HepG2 (cell line): ENCODE measurements around the gene UTS2R. TPM values are rescaled to one million over a fixed set of nuclear protein-coding genes. Genes with fewer than 3 reads are reported as not detected.

ENCODE experiments used
- ATAC-seq: fragments of 200-7000 bp; cut with Tn5 transposase; 3 replicates; pipeline ENCODE4 v1.9.1; 2020; ENCODE audit warnings: mild to moderate bottlenecking, moderate library complexity
- BruUV-seq: library from RNA; stranded (reverse); fragments of 400-500 nt; replicated peaks from 2 replicates; lab custom pipeline; 2021; lab: Mats Ljungman, UMichigan
- CTCF ChIA-PET: fragments of 300-600 bp; formaldehyde crosslinking; extraction: SDS; loops from one replicate; lab custom pipeline; 2021; ENCODE audit warnings: low total read pairs, inconsistent platforms, low intra/inter-chr PET ratio; lab: Yijun Ruan, JAX
- POLR2A ChIA-PET: fragments of 350-600 bp; sonication (Branson Sonifier 250); formaldehyde crosslinking; loops from one replicate; lab custom pipeline; 2020; ENCODE audit warnings: antibody characterized with exemption, inconsistent platforms; lab: Yijun Ruan, JAX
- DNase-seq: peaks from one replicate; pipeline ENCODE4 v3.0.0-alpha.2; 2015; ENCODE audit warnings: low spot score
- FAIRE-seq: peaks from 3 replicates; lab custom pipeline; 2011; peaks lifted over from hg19 to GRCh38; lab: Jason Lieb, UNC
- H2AFZ ChIP-seq: one replicate; pipeline ENCODE4 v1.6.1; 2011; ENCODE audit warnings: low read length, inconsistent platforms
- H3K27ac ChIP-seq: fragments of 300-600 bp; 3 replicates; pipeline ENCODE4 v1.8.0; 2011; ENCODE audit warnings: mixed run types, mild to moderate bottlenecking, mixed read lengths, low read length, inconsistent platforms; ENCODE audit not compliant: insufficient read depth; ENCODE audit errors: extremely low read length
- H3K27me3 ChIP-seq, 2 experiments: fragments of 200-600 bp in 1 of 2; 2 replicates in 1 of 2; 3 replicates in 1 of 2; pipeline versions ENCODE4 v1.6.0 to v1.8.0; 2011; ENCODE audit warnings: low read length in 2 of 2, mild to moderate bottlenecking in 2 of 2, moderate library complexity in 2 of 2, inconsistent platforms in 1 of 2; ENCODE audit not compliant: insufficient read depth in 2 of 2, control insufficient read depth in 1 of 2
- H3K36me3 ChIP-seq, 2 experiments: fragments of 200-600 bp in 1 of 2; replicated peaks in 1 of 2; 2 replicates in 1 of 2; 3 replicates in 1 of 2; pipeline versions ENCODE4 v1.5.1 to v1.8.0; 2011; ENCODE audit warnings: low read length in 2 of 2, inconsistent platforms in 1 of 2; ENCODE audit not compliant: insufficient read depth in 2 of 2, control insufficient read depth in 1 of 2
- H3K4me1 ChIP-seq: 2 replicates; pipeline ENCODE4 v1.5.1; 2012; ENCODE audit warnings: low read length, inconsistent platforms; ENCODE audit not compliant: insufficient read depth
- H3K4me2 ChIP-seq: 2 replicates; pipeline ENCODE4 v1.6.0; 2011; ENCODE audit warnings: low read depth, low read length, inconsistent platforms
- H3K4me3 ChIP-seq, 3 experiments: fragments of 200-600 bp in 1 of 3; sonication (generic), shearing (Covaris generic) in 1 of 3; replicated peaks in 1 of 3; 2 replicates each; pipeline ENCODE4 v1.5.1; 2011 to 2016; ENCODE audit warnings: low read length in 3 of 3, inconsistent platforms in 2 of 3, low read depth in 2 of 3, mild to moderate bottlenecking in 2 of 3, control low read depth in 1 of 3, mixed read lengths in 1 of 3; ENCODE audit not compliant: insufficient read depth in 1 of 3
- H3K79me2 ChIP-seq: one replicate; pipeline ENCODE4 v1.6.1; 2011; ENCODE audit warnings: low read length, inconsistent platforms; ENCODE audit not compliant: insufficient read depth
- H3K9ac ChIP-seq: 2 replicates; pipeline ENCODE4 v1.6.0; 2011; ENCODE audit warnings: mild to moderate bottlenecking, low read depth, low read length, inconsistent platforms; ENCODE audit not compliant: insufficient read depth
- H3K9me3 ChIP-seq: 2 replicates; pipeline ENCODE4 v1.5.1; 2012; ENCODE audit warnings: mild to moderate bottlenecking, low read length
- H4K20me1 ChIP-seq: 2 replicates; pipeline ENCODE4 v1.6.0; 2011; ENCODE audit warnings: inconsistent platforms, mild to moderate bottlenecking, low read length, moderate library complexity; ENCODE audit not compliant: insufficient read depth
- ATM ChIP-seq: fragments of 450-650 bp; IDR thresholded peaks from 2 replicates; pipeline ENCODE4 v1.7.1; 2017; ENCODE audit warnings: mild to moderate bottlenecking, borderline replicate concordance
- DZIP1 ChIP-seq: sonication (generic); formaldehyde crosslinking; IDR thresholded peaks from 2 replicates; pipeline ENCODE4 v1.5.0; 2020; ENCODE audit warnings: mild to moderate bottlenecking, missing genetic modification reagents
- E2F2 ChIP-seq: sonication (generic); formaldehyde crosslinking; IDR thresholded peaks from 2 replicates; pipeline ENCODE4 v1.4.0; 2020; ENCODE audit warnings: missing genetic modification reagents, borderline replicate concordance
- WGBS: methylation state at CpG from one replicate; pipeline ENCODE4 v1.1.6; 2017; ENCODE audit warnings: low lambda C conversion rate; 5-methylcytosine and 5-hydroxymethylcytosine counted together
- in situ Hi-C: cut with HindIII; loops from 2 replicates; pipeline ENCODE4 v1.10.0; 2017; ENCODE audit warnings: low pct_unique_long_range_greater_than_20kb; ENCODE audit not compliant: extremely low pct_ligation_motif_present
- intact Hi-C: fragments of 100-400 bp; cut with micrococcal nuclease; formaldehyde crosslinking; loops from one replicate; pipeline ENCODE4 v1.10.0; 2022; ENCODE audit not compliant: unreplicated experiment
- polyA plus RNA-seq, 8 experiments: library from polyadenylated mRNA; depleted of rRNA in 3 of 8; stranded (reverse) in 7 of 8; unstranded in 1 of 8; fragments of >200 nt; fragmentation: Illumina TruSeq in 4 of 8; extraction: Trizol in 4 of 8; gene quantifications; 2 replicates each; pipeline versions ENCODE4 v1.2.1 to v1.2.3, GENCODE V29; 2011 to 2016; ENCODE audit warnings: low read depth in 4 of 8, missing spikeins in 1 of 8, mixed read lengths in 1 of 8; ENCODE audit not compliant: insufficient read depth in 1 of 8
- total RNA-seq, 5 experiments: library from RNA; depleted of rRNA; stranded (reverse); fragments of >200 nt; fragmentation: Illumina TruSeq; extraction: Trizol; gene quantifications; 2 replicates each; pipeline ENCODE4 v1.2.3, GENCODE V29; 2016; ENCODE audit warnings: low read depth in 1 of 5
- TF ChIP-seq, protein P1 (sequence below): sonication (generic); formaldehyde crosslinking; IDR thresholded peaks from 2 replicates; pipeline ENCODE4 v1.8.1; 2023; ENCODE audit warnings: mild to moderate bottlenecking, missing genetic modification reagents

The UTS2R gene
- total and polyA plus RNA-seq, 2 of the 13 experiments (the other 11 are each of a cell fraction or from before 2014, with no cell fraction given): 0.13 to 0.15 TPM

DNA sequence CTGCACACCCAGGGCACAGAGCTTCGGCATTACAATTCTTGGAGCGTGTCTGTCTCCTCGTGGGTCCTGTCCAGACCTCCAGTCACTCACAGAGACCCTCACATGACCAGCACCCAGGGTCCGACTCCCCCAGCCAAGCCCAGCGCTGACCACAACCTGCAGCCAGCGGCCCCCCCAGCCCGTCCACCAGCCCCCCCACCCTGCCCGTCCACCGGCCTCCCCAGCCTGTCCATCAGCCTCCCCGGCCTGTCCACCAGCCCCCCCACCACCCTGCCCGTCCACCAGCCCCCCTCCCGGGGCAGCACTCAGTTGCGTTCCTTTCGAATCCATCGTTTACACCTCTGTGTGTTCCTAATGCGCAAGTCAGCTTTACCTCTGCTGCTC is 43.8 kb upstream of the UTS2R start:
- Histone ChIP-seq H3K4me2 (peak overlapping the region; percentile 81), H3K36me3 (no peaks in the 10 kb centered on the region), H3K9me3 (no peaks in the 10 kb centered on the region), H3K9ac (peak overlapping the region; percentile 71), H3K79me2 (peaks cover 4% of the 10 kb centered on the region), H3K27ac (peak overlapping the region; percentile 83), H2AFZ (no peak overlapping the region), H3K4me1 (peaks cover 94% of the 10 kb centered on the region), H4K20me1 (no peaks in the 10 kb centered on the region), H3K27me3 (no peaks in the 10 kb centered on the region), H3K4me3 (peak overlapping the region in 2 of 3 experiments; percentile 33 to 61; a peak in 3 of 6 replicates)
- TF ChIP-seq, protein P1, sequence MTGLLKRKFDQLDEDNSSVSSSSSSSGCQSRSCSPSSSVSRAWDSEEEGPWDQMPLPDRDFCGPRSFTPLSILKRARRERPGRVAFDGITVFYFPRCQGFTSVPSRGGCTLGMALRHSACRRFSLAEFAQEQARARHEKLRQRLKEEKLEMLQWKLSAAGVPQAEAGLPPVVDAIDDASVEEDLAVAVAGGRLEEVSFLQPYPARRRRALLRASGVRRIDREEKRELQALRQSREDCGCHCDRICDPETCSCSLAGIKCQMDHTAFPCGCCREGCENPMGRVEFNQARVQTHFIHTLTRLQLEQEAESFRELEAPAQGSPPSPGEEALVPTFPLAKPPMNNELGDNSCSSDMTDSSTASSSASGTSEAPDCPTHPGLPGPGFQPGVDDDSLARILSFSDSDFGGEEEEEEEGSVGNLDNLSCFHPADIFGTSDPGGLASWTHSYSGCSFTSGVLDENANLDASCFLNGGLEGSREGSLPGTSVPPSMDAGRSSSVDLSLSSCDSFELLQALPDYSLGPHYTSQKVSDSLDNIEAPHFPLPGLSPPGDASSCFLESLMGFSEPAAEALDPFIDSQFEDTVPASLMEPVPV (CRISPR knock-in tag): no peak
- no peak for TF ChIP-seq ATM
- 0 out of 2 replicates have a peak, but pooled peaks have one; percentile 23 for TF ChIP-seq DZIP1
- TF ChIP-seq E2F2 (CRISPR knock-in tag): no peak
- ChIA-PET POLR2A (interaction anchor here (0.9 to 20.8 kb wide), 10 partner anchors 8 to 122 kb away, joined by 3 to 270 read pairs (median 14); partner anchors contain the start of genes CD7 and CSNK1D), CTCF (no interaction called here)
- no TSS peak for BruUV-seq
- intact Hi-C loops: no loop called here
- FAIRE-seq (no peak), DNase-seq (no peak), ATAC-seq (no peak)
- in situ Hi-C loops: no loop called here
- WGBS: 78% methylated on average over 16 of the region's 16 CpGs
